ENCODE measurements around the gene ST3GAL2.

- no peak for TF ChIP-seq CTCF (IDR thresholded peaks at IDR 0.05; ENCODE audit: low read depth, low read length)
- no peak for TF ChIP-seq POLR2A (IDR thresholded peaks at IDR 0.05; ENCODE audit: extremely low read depth, insufficient read length)
- TF ChIP-seq MAX (IDR thresholded peaks at IDR 0.05; ENCODE audit: low read depth, low read length): no peak
Measured at GRCh38 chr16:70475054-70475871, 36.4 kb upstream of the ST3GAL2 start.

All from NB4 (cell line).